Adrenal gland (tissue), 5 donors: Measurements from ENCODE around the gene CCL2.

ENCODE experiments used
- POLR2A ChIP-seq, 2 donors: fragments of 450-650 bp; IDR thresholded peaks; one replicate each; pipeline ENCODE4 v1.6.1; 2017; ENCODE audit warnings: antibody characterized with exemption in 2 of 2, mild to moderate bottlenecking in 2 of 2, moderate library complexity in 1 of 2
- TF ChIP-seq, protein P1 (sequence below), 6 experiments: fragments of 450-650 bp in 4 of 6; fragments of 200-600 bp in 2 of 6; sonication (generic) in 1 of 6; IDR thresholded peaks; 1 replicate in 5 of 6; 2 replicates in 1 of 6; pipeline versions ENCODE4 v1.5.1 to v1.8.0; 2016 to 2021; ENCODE audit warnings: antibody characterized with exemption in 6 of 6, mild to moderate bottlenecking in 2 of 6, moderate library complexity in 1 of 6
- donor health status: DM: no; HTN: no; CAD: no.

DNA sequence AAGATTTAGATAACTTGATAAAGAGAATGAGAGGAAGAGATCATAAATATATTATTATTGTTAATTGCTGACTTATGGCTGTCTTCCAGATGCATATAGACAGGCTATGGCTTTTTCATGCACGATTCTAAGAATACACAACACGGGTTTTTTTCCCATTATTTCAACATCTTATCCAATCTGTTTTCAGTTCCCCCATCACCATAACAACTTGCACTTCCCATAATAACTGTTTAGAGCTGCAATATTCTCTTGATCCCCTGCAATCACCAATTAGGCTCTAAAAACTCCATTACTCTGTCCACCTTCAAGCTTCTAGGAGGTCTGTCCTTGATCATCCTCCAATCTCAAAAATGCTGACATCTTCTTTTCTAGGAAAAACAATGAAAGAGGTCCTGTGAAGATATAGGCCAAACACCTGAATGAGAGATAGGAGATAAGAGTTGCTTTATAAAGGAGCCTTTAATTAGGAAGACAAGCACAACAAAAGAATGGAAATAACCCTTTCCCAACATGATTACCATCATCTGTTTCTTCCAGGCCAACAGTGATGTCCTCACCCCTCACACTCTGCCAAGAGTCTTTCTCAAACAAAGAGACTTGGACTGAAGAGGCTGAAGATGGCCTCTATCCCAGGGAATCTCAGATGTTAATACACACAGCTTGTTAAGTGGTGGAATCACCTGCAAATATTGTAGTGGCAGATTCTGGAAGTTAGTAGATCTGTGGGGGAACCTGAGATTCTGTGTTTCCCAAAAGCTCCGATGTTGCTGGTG is 32.2 kb upstream of the CCL2 start:
- TF ChIP-seq, protein P1, sequence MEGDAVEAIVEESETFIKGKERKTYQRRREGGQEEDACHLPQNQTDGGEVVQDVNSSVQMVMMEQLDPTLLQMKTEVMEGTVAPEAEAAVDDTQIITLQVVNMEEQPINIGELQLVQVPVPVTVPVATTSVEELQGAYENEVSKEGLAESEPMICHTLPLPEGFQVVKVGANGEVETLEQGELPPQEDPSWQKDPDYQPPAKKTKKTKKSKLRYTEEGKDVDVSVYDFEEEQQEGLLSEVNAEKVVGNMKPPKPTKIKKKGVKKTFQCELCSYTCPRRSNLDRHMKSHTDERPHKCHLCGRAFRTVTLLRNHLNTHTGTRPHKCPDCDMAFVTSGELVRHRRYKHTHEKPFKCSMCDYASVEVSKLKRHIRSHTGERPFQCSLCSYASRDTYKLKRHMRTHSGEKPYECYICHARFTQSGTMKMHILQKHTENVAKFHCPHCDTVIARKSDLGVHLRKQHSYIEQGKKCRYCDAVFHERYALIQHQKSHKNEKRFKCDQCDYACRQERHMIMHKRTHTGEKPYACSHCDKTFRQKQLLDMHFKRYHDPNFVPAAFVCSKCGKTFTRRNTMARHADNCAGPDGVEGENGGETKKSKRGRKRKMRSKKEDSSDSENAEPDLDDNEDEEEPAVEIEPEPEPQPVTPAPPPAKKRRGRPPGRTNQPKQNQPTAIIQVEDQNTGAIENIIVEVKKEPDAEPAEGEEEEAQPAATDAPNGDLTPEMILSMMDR (IDR thresholded peaks at IDR 0.05) = no peak
- no peak for TF ChIP-seq POLR2A (IDR thresholded peaks at IDR 0.05)
